PFSK-1 (cell line): Measurements from ENCODE around the gene ERVW-1.

Experiments
- FOXP2 ChIP-seq: optimal IDR thresholded peaks from 2 replicates; pipeline ENCODE3; 2011; ENCODE audit warnings: borderline replicate concordance, control low read depth, inconsistent platforms; ENCODE audit not compliant: insufficient read depth; ENCODE audit errors: extremely low read length, extremely low read depth
- POLR2AphosphoS5 ChIP-seq: IDR thresholded peaks from 2 replicates; pipeline ENCODE4 v1.6.1; 2012; ENCODE audit warnings: low read depth, mild to moderate bottlenecking, control low read depth, low read length, moderate library complexity
- SIN3A ChIP-seq: IDR thresholded peaks from 2 replicates; pipeline ENCODE4 v1.6.1; 2012; ENCODE audit warnings: mild to moderate bottlenecking, low read length, moderate library complexity, borderline replicate concordance; ENCODE audit not compliant: insufficient read depth
- TAF1 ChIP-seq: IDR thresholded peaks from 2 replicates; pipeline ENCODE4 v1.6.1; 2012; ENCODE audit warnings: low read length, control low read depth, borderline replicate concordance; ENCODE audit not compliant: insufficient read depth
- TF ChIP-seq, protein P1 (sequence below), 2 experiments: IDR thresholded peaks; 2 replicates each; pipeline versions ENCODE4 v1.6.1 to v1.8.0; 2011 to 2012; ENCODE audit warnings: low read depth in 2 of 2, low read length in 2 of 2, control low read depth in 1 of 2, inconsistent platforms in 1 of 2, mild to moderate bottlenecking in 1 of 2, moderate library complexity in 1 of 2; ENCODE audit not compliant: insufficient read depth in 1 of 2

The ERVW-1 gene

DNA sequence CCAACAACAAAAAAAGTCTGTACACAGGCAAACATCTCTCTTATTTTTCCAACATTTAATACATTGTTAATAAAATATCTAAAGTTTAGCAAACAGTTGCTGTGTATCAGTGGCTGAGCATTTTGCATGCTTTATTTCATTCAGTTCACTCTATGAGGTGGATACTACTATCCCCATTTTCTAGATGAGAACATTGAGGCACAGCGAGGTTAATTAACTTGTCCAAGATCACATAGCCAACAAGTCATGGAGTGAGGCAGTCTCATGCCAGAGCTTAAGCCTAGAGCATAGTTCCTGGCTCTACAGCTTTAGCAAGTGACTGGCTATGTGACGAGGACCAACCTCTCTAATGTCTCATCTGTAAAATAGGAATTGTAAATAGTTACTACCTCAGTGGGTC, 26.1 kb downstream of the ERVW-1 start:
- no peak for TF ChIP-seq SIN3A
- TF ChIP-seq POLR2AphosphoS5 = no peak
- TF ChIP-seq FOXP2 = no peak
- TF ChIP-seq, protein P1, sequence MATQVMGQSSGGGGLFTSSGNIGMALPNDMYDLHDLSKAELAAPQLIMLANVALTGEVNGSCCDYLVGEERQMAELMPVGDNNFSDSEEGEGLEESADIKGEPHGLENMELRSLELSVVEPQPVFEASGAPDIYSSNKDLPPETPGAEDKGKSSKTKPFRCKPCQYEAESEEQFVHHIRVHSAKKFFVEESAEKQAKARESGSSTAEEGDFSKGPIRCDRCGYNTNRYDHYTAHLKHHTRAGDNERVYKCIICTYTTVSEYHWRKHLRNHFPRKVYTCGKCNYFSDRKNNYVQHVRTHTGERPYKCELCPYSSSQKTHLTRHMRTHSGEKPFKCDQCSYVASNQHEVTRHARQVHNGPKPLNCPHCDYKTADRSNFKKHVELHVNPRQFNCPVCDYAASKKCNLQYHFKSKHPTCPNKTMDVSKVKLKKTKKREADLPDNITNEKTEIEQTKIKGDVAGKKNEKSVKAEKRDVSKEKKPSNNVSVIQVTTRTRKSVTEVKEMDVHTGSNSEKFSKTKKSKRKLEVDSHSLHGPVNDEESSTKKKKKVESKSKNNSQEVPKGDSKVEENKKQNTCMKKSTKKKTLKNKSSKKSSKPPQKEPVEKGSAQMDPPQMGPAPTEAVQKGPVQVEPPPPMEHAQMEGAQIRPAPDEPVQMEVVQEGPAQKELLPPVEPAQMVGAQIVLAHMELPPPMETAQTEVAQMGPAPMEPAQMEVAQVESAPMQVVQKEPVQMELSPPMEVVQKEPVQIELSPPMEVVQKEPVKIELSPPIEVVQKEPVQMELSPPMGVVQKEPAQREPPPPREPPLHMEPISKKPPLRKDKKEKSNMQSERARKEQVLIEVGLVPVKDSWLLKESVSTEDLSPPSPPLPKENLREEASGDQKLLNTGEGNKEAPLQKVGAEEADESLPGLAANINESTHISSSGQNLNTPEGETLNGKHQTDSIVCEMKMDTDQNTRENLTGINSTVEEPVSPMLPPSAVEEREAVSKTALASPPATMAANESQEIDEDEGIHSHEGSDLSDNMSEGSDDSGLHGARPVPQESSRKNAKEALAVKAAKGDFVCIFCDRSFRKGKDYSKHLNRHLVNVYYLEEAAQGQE (IDR thresholded peaks at IDR 0.05; ENCODE audit: insufficient read depth in 1 of 2, low read depth in 2 of 2, low read length in 2 of 2) = no peak
- no peak for TF ChIP-seq TAF1

DNA sequence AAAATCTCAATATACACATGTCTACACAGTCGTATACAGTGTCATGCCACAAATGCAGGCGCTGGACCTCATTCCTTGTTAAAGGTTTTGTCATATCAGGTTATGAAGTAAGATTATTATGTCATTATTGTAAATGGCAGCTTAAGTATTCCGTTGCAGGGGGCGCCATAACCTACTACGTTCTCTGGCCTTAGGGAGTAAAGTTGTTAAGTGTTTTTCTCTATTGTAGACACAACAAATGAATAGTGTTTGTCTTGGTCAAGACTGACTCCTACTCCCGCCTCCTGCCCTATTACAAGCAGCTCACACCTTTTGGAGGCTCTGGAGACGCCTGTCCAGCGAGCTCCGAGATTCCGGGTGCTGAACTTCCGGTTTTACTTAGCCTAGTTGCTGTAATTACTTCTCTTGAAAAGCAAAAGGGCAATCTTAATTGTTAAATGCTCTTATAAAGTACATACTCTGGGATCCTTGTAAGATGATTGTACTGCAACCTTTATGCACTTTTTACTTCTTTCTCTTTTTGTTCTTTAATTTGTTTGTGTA, 29.5 kb downstream of the ERVW-1 start:
- TF ChIP-seq, protein P1 (IDR thresholded peaks at IDR 0.05; ENCODE audit: insufficient read depth in 1 of 2, low read depth in 2 of 2, low read length in 2 of 2) = no peak
- TF ChIP-seq POLR2AphosphoS5 (peak; percentile 38; the same call in 1 of the 2 replicates), FOXP2 (no peak), SIN3A (0 out of 2 replicates have a peak, but pooled peaks have one; percentile 16)

DNA sequence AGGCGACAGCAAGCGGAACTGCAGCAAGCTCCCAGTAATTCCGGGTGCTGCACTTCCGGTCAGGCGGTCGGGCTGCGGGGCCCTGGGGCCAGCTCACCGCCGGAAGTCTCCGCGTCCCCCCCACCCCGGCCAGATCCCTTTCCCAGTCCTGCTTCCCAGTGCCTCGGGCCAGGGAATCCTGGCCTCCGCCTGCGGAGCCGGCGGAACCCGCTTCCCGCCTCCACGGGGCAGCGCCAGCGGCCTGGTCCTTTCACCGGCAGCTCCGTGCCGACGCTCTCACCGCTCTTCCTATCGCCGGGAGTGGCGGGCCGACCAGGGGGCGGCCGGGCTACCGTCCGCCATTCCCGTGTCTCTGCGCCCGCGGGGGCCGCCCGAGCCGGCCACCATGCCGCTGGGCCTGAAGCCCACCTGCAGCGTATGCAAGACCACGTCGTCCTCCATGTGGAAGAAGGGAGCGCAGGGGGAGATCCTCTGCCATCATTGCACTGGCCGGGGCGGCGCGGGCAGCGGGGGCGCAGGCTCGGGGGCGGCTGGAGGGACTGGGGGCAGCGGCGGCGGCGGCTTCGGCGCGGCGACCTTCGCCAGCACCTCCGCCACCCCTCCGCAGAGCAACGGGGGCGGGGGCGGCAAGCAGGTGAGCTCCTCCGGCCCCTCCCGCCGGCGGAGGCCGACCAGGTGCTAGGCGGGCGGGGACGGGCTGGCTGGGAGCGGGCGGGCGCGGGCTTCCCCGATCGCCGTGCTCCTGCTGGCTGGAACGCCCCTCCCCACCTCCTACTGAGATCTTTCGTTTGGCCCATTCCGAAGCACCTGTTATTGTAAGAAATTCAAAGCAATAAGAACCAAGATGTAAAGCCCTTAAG, 30.2 kb downstream of the ERVW-1 start, which contains the start of gene GATAD1:
Gene GATAD1 (plus strand): TSS at position 138 of the 860 bp plus-strand sequence. CDS start 248 bp downstream, at position 386.
- TF ChIP-seq FOXP2 (no peak), SIN3A (no peak; the same call in 1 of the 2 replicates), TAF1 (0 out of 2 replicates have a peak, but pooled peaks have one; percentile 40), POLR2AphosphoS5 (peak; percentile 93)
- TF ChIP-seq, protein P1 (IDR thresholded peaks at IDR 0.05; ENCODE audit: insufficient read depth in 1 of 2, low read depth in 2 of 2, low read length in 2 of 2) = 0 out of 4 replicates have a peak, but pooled peaks of 1 of the 2 experiments have one; percentile 9

DNA sequence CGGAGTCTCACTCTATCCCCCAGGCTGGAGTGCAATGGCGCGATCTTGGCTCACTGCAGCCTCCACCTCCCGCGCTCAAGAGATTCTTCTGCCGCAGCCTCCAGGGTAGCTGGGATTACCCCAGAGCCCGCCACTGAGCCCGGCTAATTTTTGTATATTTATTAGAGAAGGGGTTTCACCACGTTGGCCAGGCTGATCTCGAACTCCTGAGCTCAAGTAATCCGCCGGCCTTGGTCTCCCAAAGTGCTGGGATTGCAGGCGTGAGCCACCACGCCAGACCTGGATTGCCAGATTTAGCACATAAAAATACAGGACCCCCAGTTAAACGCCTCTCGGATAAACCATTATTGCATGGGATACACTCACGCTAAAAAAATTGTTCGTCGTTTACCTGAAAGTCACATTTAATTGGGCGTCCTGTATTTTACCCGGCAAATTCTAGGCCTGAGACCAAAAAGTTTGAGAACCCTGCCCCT, 30.8 kb downstream of the ERVW-1 start:
- TF ChIP-seq TAF1 (no peak), POLR2AphosphoS5 (no peak), SIN3A (no peak), FOXP2 (no peak)
- TF ChIP-seq, protein P1 (IDR thresholded peaks at IDR 0.05; ENCODE audit: insufficient read depth in 1 of 2, low read depth in 2 of 2, low read length in 2 of 2) = no peak
